Activated naive CD4-positive, alpha-beta T cell treated with anti-CD3 and anti-CD28 coated beads, Interleukin-2, amount 50 U/mL, for 72 hours (primary cell): ENCODE data around the gene ASPM. TPM values are rescaled to one million over a fixed set of nuclear protein-coding genes. Genes with fewer than 3 reads are reported as not detected.

Experiments used
- ATAC-seq, 2 donors: fragments of 150-1000 bp; cut with Tn5 transposase; 2 replicates each; pipeline ENCODE4 v1.10.0; 2021; ENCODE audit warnings: mild to moderate bottlenecking in 2 of 2, moderate library complexity in 2 of 2
- DNase-seq, 2 donors: peaks; one replicate each; pipeline ENCODE4 v3.0.0; 2021 to 2022; ENCODE audit warnings: low spot score in 2 of 2
- H3K27ac Mint-ChIP-seq, 2 donors: one replicate each; pipeline ENCODE4 v1.8.0; 2022; ENCODE audit warnings: mild to moderate bottlenecking in 2 of 2, mixed read lengths in 2 of 2
- H3K36me3 Mint-ChIP-seq, 2 donors: one replicate each; pipeline ENCODE4 v1.8.0; 2022; ENCODE audit warnings: mixed read lengths in 2 of 2
- H3K9me3 Mint-ChIP-seq, 2 donors: one replicate each; pipeline ENCODE4 v1.8.0; 2022; ENCODE audit warnings: mixed read lengths in 2 of 2
- total RNA-seq, 2 donors: library from RNA; stranded (reverse); gene quantifications; one replicate each; pipeline ENCODE4 v1.2.3, GENCODE V29; 2022

The ASPM gene
- total RNA-seq, 2 donors from 2014 or later: 37.1 to 49.3 TPM

DNA sequence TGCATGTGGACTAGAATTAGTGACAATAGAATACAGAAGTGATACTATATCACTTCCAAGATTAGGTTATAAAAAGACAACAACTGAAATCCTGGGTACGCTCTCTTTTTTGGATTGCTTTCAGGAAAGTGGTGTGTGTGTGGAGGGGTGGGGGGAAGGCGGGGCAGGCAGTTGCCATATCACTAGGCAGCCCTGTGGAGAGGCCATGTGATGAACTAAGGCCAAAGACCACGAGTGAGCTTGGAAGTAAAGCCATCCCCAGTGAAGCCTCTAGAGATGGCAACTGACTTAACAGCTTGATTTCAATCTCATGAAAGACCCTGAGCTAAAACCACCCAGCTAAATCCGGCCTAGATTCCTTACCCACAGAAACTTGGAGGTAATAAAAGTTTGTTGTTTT, 6.2 kb upstream of the ASPM start:
- DNase-seq: no peak
- Mint-ChIP-seq H3K36me3 (no peaks in the 10 kb centered on the region), H3K27ac (no peak overlapping the region), H3K9me3 (no peaks in the 10 kb centered on the region)
- ATAC-seq: no peak

DNA sequence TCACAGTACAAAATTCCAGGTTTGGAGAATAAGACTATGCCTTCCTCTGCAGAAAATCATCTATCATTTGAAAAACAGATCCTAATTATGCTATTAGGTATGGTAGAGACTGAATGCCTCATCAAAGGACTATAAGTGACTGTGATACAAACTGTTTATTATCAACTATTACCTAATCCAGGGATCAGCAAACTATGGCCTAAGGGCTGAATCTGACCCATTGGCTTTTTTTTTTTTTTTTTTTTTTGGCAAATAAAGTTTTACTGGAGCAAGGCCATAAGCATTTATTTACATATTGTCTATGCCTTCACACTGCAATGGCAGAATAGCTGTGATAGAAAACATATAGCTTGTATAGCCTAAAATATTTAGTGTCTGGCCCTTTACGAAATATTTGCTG, 4.7 kb upstream of the ASPM start:
- DNase-seq (no peak), ATAC-seq (no peak)
- peaks cover 6 to 7% of the 10 kb centered on the region in 2 donors for H3K36me3 Mint-ChIP-seq
- H3K9me3 Mint-ChIP-seq: no peaks in the 10 kb centered on the region
- H3K27ac Mint-ChIP-seq: no peak overlapping the region

DNA sequence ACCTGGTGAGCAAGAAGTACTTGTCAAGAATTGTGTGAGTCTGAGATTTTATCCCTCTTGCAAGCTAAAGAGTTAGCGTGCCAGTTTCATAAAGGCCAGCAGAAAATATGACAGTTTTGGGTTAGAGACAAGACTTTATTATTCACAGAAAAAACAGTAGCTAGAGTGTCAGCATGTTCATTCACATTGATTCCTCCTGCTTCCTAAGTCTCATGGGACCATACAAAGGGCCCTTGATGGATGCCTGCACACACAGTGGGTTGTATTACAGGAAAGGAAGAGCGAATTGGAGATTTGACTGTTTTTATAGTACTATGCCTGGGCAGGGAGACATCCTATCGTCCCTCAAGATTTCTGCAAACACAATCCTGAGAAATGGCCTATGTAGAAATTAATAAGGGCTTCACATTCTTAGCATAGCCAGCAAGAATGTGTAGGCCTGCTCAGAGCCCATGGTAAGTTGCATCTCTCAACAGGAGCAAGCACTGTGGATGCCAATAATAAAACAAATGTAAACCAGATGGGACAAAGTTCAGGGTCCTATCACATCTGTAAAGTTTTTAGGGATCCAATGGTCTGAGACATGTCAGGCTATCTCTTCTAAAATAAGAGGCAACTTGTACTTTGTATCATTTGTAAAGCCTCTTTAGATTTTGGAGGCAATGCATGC, 4.0 kb upstream of the ASPM start:
- no peak for DNase-seq
- Mint-ChIP-seq H3K27ac (no peak overlapping the region), H3K9me3 (no peaks in the 10 kb centered on the region), H3K36me3 (peaks cover 11 to 12% of the 10 kb centered on the region in 2 donors)
- no peak for ATAC-seq

DNA sequence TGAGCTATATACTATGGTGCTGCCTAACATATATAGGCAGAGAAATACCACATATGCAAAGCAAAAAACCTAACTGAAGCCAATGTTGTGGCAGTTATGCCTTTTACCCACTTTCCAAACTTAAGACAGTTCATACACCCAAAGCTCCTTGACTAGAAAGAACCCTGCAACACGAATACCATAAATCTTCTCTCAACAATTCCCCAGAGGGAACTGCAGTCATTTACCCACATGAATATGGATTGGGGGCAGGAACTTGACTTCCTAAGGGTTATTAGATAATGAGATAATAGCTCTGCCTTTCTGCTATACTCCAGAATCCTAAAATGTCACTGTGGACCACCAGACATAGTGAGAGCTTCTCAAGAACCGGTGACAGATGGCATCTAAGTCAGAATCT, 2.9 kb upstream of the ASPM start:
- H3K36me3 Mint-ChIP-seq: peaks cover 16 to 18% of the 10 kb centered on the region in 2 donors
- H3K27ac Mint-ChIP-seq: no peak overlapping the region
- ATAC-seq: no peak
- no peak for DNase-seq
- no peaks in the 10 kb centered on the region for H3K9me3 Mint-ChIP-seq

DNA sequence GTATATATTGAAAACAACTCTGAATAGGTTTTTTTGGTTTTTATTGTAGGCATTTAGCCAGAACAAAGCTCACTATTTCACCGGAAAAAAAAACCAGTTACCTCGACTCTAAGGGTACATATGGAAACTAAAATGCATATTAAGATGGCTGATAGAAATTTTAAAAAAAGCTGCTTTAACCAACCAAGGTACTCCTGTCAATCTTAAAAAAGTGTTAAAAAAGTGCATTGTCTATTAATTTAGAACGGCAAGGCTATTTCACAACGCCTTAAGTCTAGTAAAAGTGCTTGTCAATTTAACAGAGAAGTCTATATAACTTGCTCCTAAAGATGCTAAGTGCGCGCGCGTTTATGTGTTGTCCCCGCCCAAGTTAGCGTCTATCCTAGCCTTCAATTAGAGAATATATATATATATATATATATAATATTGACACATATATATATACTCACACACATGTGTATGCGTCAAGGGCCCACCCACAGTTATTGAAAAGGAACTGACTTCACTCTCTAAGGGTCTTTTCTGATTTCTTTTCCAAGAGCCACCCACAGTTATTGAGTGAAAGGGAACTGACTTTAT, 934 bp downstream of the ASPM start:
- Mint-ChIP-seq H3K9me3 (no peaks in the 10 kb centered on the region), H3K27ac (peak overlapping the region; percentile 94), H3K36me3 (peaks cover 16 to 43% of the 10 kb centered on the region in 2 donors)
- DNase-seq (no peak), ATAC-seq (no peak)

DNA sequence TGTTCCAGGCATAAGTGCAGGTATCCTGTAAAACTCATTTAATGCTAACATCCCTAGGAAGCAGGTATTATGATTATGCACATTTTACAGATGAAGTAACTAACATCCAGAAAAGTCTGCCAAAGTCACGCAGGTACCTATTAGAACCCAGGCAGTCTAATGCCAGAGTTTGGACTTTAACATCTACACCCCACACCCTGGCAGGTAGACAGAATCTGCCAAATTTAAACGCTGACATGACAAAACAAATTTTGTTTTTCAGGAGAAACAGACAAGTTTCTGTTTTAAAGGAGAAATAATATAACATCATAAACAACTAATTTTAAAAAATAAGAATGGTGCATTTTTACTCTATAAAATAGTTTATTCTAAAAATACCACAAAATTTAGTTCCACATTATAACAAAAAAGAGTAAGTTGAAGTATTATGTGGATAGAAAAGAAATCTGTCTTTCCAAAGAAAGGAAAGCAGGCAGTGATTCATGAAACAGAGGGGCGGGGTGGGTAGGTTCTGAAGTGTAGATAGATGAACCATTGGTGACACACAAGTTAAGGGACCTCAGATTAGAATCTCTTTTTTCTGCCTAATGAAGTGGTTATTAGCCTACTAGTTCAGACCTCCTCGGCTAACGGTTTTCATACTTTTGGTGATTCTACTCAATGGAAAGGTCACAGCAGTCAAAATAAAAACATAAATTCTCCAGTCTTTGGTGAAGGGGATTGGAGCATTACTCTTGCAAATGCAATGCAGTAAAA, 1.7 kb downstream of the ASPM start:
- DNase-seq: no peak
- H3K27ac Mint-ChIP-seq: peak overlapping the region in 1 of 2 donors; percentile 48
- peaks cover 16 to 43% of the 10 kb centered on the region in 2 donors for H3K36me3 Mint-ChIP-seq
- no peak for ATAC-seq
- H3K9me3 Mint-ChIP-seq: no peaks in the 10 kb centered on the region

DNA sequence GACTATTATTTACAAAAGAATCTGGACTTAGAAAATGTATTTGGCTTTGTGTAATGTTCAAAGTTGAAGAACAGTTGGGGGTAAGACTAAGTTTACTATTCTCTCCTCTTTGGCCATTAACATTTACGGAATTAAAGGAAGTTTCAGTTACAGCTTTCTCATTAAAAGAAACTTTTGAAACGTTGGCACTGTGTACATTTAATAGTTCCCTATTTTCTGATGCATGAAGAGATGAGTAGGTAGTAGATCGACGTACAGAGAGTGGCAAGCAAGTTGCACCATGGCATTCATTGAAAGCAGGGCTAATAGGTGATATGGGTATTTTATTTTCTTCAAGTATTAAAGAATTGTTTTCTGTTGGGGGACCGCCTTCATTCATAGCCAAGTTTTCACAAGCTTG, 3.2 kb downstream of the ASPM start:
- DNase-seq (no peak), ATAC-seq (no peak)
- Mint-ChIP-seq H3K36me3 (peaks cover 21 to 52% of the 10 kb centered on the region in 2 donors), H3K9me3 (no peaks in the 10 kb centered on the region), H3K27ac (no peak overlapping the region)

DNA sequence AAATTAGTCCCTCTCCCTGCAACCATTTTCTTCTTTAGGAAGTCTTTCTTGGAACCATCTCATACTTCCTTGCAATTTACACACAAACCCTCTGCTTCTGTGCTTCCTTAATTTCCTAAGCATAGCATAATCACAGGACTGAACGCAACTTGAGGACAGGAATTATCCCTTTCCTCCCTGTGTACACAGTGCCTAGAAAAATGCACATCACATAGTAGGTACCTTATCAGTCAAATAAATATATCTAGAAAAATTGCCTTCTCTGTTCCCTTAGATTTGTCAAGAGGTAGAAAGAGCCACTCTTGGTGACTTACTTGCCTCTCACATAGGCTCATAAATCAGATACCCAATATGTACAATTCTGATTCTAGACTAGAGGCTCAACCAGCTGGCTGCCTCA, 4.9 kb downstream of the ASPM start:
- Mint-ChIP-seq H3K27ac (no peak overlapping the region), H3K36me3 (peaks cover 17 to 50% of the 10 kb centered on the region in 2 donors), H3K9me3 (no peaks in the 10 kb centered on the region)
- ATAC-seq (no peak), DNase-seq (no peak)

DNA sequence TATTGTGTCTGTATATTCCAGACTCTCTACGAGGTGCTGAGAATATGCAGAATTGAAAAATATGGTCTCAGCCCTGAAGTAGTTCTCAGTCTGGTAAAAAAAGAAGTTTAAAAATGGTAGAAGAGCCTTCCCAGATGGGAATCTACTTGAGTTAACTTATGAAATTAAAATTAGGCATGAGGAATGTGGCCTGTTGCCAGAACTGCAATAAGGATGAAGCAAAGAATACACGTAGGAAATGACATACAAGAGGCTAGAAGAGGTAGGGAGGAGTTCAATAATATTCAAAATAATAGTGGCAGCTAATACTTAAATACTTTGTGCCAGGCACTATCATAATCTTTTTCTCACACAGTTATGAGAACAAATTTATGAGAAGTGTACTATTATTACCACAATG, 6.3 kb downstream of the ASPM start:
- no peak for ATAC-seq
- Mint-ChIP-seq H3K9me3 (no peaks in the 10 kb centered on the region), H3K36me3 (peaks cover 7 to 38% of the 10 kb centered on the region in 2 donors), H3K27ac (no peak overlapping the region)
- DNase-seq: no peak

DNA sequence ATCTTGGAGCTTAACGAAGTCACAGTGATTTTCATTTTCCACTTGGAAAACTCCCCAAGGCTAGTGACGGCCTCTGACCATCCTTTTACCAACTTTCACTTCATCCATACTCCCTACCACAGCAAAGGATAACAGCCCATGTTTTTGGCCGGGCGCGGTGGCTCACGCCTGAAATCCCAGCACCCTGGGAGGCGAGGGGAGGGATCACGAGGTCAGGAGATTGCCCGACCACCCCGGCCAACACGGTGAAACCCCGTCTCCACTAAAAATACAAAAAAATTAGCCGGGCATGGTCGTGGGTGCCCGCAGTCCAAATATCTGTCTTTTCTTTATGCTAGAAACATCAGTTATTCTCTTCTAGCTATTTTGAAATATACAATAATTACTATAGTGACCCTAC, 7.3 kb downstream of the ASPM start:
- Mint-ChIP-seq H3K36me3 (peaks cover 4 to 34% of the 10 kb centered on the region in 2 donors), H3K9me3 (no peaks in the 10 kb centered on the region), H3K27ac (no peak overlapping the region)
- no peak for DNase-seq
- no peak for ATAC-seq

DNA sequence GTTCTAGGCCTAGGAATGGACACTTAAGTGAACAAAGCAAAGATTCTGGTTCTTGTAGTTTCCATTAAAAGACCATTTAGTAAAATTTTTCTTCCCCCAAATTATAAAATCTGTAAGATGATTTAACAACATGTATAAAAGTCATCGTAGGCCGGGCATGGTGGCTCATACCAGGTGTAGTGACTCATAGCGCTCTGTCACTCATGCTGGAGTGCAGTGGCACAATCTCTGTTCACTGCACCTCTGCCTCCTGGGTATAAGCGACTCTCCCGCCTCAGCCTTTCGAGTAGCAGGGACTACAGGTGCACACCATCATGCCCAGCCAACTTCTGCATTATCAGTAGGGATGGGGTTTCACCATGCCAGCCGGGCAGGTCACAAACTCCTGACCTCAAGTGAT, 9.1 kb downstream of the ASPM start:
- ATAC-seq (no peak), DNase-seq (no peak)
- Mint-ChIP-seq H3K9me3 (no peaks in the 10 kb centered on the region), H3K36me3 (peaks cover 4 to 21% of the 10 kb centered on the region in 2 donors), H3K27ac (no peak overlapping the region)

DNA sequence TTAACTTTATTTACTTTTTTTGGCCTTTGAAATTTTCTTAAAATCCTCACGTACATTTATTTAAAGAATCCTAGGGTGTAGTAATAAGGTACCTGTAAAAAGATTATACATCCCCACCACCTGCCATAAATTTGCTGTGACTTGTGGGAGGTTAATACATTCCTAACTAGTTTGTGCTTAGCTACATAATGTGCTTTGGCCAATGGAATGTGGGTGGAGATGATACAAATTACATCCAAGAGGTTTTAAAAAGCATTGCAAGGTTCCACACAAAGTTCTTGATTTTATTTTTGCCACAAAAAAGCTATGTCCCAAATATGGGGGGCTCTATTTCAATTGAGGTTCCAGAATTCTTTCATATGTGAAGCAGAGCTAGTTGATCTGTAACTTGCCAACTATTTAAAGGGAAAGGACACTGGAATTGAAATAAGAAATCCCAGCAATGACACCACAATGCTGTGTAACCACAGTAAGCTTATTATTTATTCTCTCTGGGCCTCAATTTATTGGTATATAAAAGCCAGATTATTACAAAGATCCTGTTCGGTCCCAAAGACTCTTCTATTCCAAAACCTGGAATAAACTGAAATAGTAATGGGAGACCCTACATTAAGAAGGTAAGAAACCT, 15.7 kb downstream of the ASPM start:
- ATAC-seq: no peak
- no peak for DNase-seq
- Mint-ChIP-seq H3K27ac (no peak overlapping the region), H3K9me3 (no peaks in the 10 kb centered on the region), H3K36me3 (peaks cover 6 to 27% of the 10 kb centered on the region in 2 donors)

DNA sequence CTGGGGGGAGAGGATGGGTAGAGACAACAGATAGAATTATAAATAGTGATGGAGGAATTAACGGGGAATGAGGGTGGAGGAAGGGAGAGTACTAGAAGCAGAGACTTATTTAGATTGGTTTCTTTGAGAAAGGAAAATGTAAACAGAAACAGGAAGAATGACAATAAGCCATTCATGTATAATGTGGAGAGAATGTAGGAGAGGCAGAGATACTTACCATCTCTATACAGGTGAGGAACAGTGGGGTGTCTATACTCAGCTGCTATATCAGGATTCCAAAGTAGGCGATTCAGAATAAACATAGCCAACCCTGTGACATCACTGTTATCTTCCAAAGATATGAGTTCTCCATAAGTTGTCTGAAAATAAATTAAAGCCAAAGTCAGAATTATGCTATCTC, 16.8 kb downstream of the ASPM start:
- DNase-seq (no peak), ATAC-seq (no peak)
- Mint-ChIP-seq H3K27ac (no peak overlapping the region), H3K9me3 (no peaks in the 10 kb centered on the region), H3K36me3 (peaks cover 6 to 27% of the 10 kb centered on the region in 2 donors)

DNA sequence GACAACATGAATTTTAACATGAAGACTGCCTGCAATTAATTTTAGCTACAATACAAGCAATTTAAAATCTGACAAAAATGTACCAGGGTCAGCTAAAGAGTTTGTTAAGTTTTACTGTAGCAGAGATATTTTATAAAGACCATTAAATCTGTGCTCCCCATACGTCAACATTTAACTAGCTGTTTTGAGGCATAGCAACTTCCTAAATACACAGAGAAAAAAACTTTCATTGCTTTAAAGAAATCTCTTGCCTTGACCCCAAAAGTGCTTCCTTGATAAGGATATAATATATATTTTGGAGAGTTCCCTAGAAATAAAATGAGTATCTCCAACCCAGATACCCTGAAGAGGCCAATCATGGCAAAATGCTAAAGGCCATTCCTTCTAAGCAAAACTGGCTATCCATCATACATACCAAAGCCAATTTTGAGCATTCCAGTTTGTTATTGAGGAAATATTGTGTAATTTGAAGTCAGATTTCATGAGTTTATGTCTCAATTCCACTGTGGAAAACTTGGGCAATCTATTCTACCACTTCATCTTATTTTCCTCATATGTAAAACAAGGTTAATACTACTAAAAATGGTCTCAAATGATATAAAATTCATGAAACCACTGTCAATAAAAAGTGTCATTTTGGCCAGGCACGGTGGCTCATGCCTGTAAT, 19.1 kb downstream of the ASPM start:
- Mint-ChIP-seq H3K36me3 (peaks cover 6 to 31% of the 10 kb centered on the region in 2 donors), H3K27ac (no peak overlapping the region), H3K9me3 (no peaks in the 10 kb centered on the region)
- ATAC-seq: no peak
- no peak for DNase-seq

DNA sequence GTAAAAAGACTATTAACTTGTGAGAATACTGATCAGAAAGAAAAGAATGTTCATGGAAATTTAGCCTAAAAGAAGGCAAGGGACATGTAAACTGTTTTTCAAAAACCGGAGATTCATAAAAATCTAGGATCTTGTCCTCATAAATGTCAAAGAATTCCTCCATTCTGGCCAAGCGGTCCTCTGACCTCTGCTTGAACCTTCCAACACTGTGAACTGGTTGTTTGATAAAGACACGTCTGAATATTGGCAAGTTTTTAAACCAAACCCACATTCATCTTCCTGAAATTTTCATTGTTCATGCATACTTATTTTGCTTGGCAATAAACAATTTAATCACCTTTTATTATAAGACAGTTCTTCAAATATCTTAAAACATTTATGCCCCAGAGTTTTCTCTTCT, 19.8 kb downstream of the ASPM start:
- Mint-ChIP-seq H3K36me3 (peaks cover 6 to 36% of the 10 kb centered on the region in 2 donors), H3K27ac (no peak overlapping the region), H3K9me3 (no peaks in the 10 kb centered on the region)
- DNase-seq (no peak), ATAC-seq (no peak)

DNA sequence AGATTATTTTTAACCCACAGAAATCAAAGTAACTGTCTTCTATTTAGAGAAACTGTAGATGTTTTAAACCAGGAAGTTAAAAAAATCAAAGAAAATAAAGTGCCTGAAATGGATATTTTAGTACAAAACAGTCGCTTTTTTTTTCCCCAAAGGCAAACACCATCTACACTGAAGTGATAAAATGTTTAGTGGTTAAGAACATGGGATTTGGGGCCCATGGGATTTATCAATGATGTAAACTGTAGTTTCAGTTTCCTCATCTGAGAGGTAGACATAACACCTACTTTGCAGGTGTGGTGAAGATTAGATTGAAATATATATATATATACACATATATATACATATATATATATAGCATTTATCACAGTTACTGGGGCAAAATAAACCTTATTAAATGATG, 22.1 kb downstream of the ASPM start:
- peaks cover 2 to 40% of the 10 kb centered on the region in 2 donors for H3K36me3 Mint-ChIP-seq
- H3K9me3 Mint-ChIP-seq: no peaks in the 10 kb centered on the region
- ATAC-seq: no peak
- H3K27ac Mint-ChIP-seq: no peak overlapping the region
- DNase-seq: no peak

DNA sequence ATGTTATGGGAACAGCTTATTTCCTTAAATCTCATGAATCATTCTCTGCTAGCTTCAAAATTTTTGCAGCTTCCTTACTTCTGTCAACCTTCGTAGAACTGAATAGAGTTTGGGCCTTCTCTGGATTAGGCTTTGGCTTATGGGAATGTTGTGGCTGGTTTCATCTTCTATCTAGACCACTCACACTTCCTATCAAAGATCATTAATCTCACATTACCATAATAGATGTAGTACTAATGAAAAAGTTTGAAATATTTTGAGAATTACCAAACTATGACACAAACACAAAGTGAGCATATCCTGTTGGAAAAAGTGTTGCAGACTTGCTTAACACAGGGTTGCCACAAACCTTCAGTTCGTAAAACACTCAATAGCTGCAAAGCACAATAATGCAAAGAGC, 30.3 kb downstream of the ASPM start:
- peaks cover 0 to 39% of the 10 kb centered on the region in 2 donors for H3K36me3 Mint-ChIP-seq
- no peak overlapping the region for H3K27ac Mint-ChIP-seq
- ATAC-seq (no peak), DNase-seq (no peak)
- H3K9me3 Mint-ChIP-seq: no peaks in the 10 kb centered on the region
